Ectodermal cell (in vitro differentiated cells): ENCODE results near the gene RNASE2. TPM values are rescaled to one million over a fixed set of nuclear protein-coding genes. Genes with fewer than 3 reads are reported as not detected.
"Not testable (repeated sequence)": the region's sequence is repeated elsewhere in the genome, so short reads cannot be mapped to it uniquely, and the experiment has no call there.

Experiments used
- H3K27ac ChIP-seq: 2 replicates; pipeline ENCODE4 v1.7.0; 2013; ENCODE audit warnings: mild to moderate bottlenecking, low read depth, low read length; ENCODE audit not compliant: insufficient read depth, poor library complexity, severe bottlenecking
- H3K27me3 ChIP-seq: 2 replicates; pipeline ENCODE4 v1.7.0; 2013; ENCODE audit warnings: mild to moderate bottlenecking, low read length; ENCODE audit not compliant: insufficient read depth, control insufficient read depth, poor library complexity, severe bottlenecking
- H3K36me3 ChIP-seq: one replicate; pipeline ENCODE4 v1.7.0; 2013; ENCODE audit warnings: low read length; ENCODE audit not compliant: control insufficient read depth, insufficient read depth
- H3K4me1 ChIP-seq: one replicate; pipeline ENCODE4 v1.7.0; 2013; ENCODE audit warnings: low read length; ENCODE audit not compliant: control insufficient read depth, insufficient read depth
- H3K4me3 ChIP-seq: 2 replicates; pipeline ENCODE4 v1.7.0; 2013; ENCODE audit warnings: low read depth, low read length, control low read depth; ENCODE audit not compliant: insufficient read depth
- H3K9me3 ChIP-seq: 2 replicates; pipeline ENCODE4 v1.7.0; 2013; ENCODE audit warnings: mild to moderate bottlenecking, low read length, moderate library complexity; ENCODE audit not compliant: control insufficient read depth
- WGBS, 2 experiments: methylation state at CpG; one replicate each; pipeline ENCODE4 v1.1.7; 2013; ENCODE audit warnings: missing lambda C conversion rate in 2 of 2; 5-methylcytosine and 5-hydroxymethylcytosine counted together
- polyA plus RNA-seq, 4 experiments: library from polyadenylated mRNA; stranded (reverse); fragments of 50-300 nt; gene quantifications; one replicate each; pipeline ENCODE4 v1.2.3, GENCODE V29; 2013

Gene RNASE2
- polyA plus RNA-seq (2013, experiment 1 of 4) = not detected
- not detected for polyA plus RNA-seq (2013, experiment 2 of 4)
- not detected for polyA plus RNA-seq (2013, experiment 3 of 4)
- polyA plus RNA-seq (2013, experiment 4 of 4) = not detected

GRCh38 chr14:20954736-20955537, at the start of gene RNASE2:
Gene RNASE2 (plus strand): TSS chr14:20955487. CDS start chr14:20955772, 285 bp downstream.
- H3K9me3 ChIP-seq, H3K27ac ChIP-seq, H3K4me3 ChIP-seq, H3K36me3 ChIP-seq, H3K27me3 ChIP-seq, H3K4me1 ChIP-seq: not testable (repeated sequence)
- WGBS, 2 experiments = 95% methylated on average over 3 of the region's 4 CpGs

GRCh38 chr14:20905676-20906075, 49.6 kb upstream of the RNASE2 start:
- H3K4me1 ChIP-seq = peaks cover 7% of the 10 kb centered on the region
- H3K27me3 ChIP-seq = no peaks in the 10 kb centered on the region
- H3K36me3 ChIP-seq = no peaks in the 10 kb centered on the region
- 95 to 98% methylated on average over 2 of the region's 2 CpGs for WGBS, 2 experiments
- no peaks in the 10 kb centered on the region for H3K9me3 ChIP-seq
- H3K4me3 ChIP-seq = no peak overlapping the region
- no peak overlapping the region for H3K27ac ChIP-seq

- H3K36me3 ChIP-seq = no peaks in the 10 kb centered on the region
- H3K27me3 ChIP-seq = no peaks in the 10 kb centered on the region
- no peak overlapping the region for H3K4me3 ChIP-seq
- H3K9me3 ChIP-seq = no peaks in the 10 kb centered on the region
- H3K4me1 ChIP-seq = peaks cover 7% of the 10 kb centered on the region
- 94% methylated on average over 1 of the region's 1 CpG for WGBS, 2 experiments
- no peak overlapping the region for H3K27ac ChIP-seq
Observed at GRCh38 chr14:20907214-20907613, 48.1 kb upstream of the RNASE2 start.

GRCh38 chr14:20910822-20911221, 44.5 kb upstream of the RNASE2 start:
- 84 to 86% methylated on average over 13 of the region's 14 CpGs for WGBS, 2 experiments
- H3K4me3 ChIP-seq, H3K36me3 ChIP-seq, H3K9me3 ChIP-seq, H3K27ac ChIP-seq, H3K4me1 ChIP-seq, H3K27me3 ChIP-seq: not testable (repeated sequence)

GRCh38 chr14:20919038-20919756, 36.1 kb upstream of the RNASE2 start:
- not testable (repeated sequence) for H3K4me1 ChIP-seq, H3K4me3 ChIP-seq, H3K27me3 ChIP-seq, H3K36me3 ChIP-seq, H3K27ac ChIP-seq, H3K9me3 ChIP-seq
- 87 to 90% methylated on average over 11 of the region's 11 CpGs for WGBS, 2 experiments

- not testable (repeated sequence) for H3K4me1 ChIP-seq, H3K27ac ChIP-seq, H3K27me3 ChIP-seq, H3K9me3 ChIP-seq, H3K36me3 ChIP-seq, H3K4me3 ChIP-seq
- WGBS, 2 experiments = 25 to 31% methylated on average over 2 of the region's 2 CpGs
Observed at GRCh38 chr14:20923766-20924297, 31.5 kb upstream of the RNASE2 start.

GRCh38 chr14:20934148-20934762, 21.0 kb upstream of the RNASE2 start:
- Histone ChIP-seq H3K36me3 (no peaks in the 10 kb centered on the region), H3K27me3 (no peaks in the 10 kb centered on the region), H3K4me3 (no peak overlapping the region), H3K27ac (no peak overlapping the region), H3K4me1 (no peaks in the 10 kb centered on the region), H3K9me3 (no peaks in the 10 kb centered on the region)
- WGBS, 2 experiments = 23 to 24% methylated on average over 17 of the region's 18 CpGs

- Histone ChIP-seq H3K36me3 (no peaks in the 10 kb centered on the region), H3K27me3 (no peaks in the 10 kb centered on the region), H3K27ac (no peak overlapping the region), H3K9me3 (no peaks in the 10 kb centered on the region), H3K4me3 (no peak overlapping the region), H3K4me1 (no peaks in the 10 kb centered on the region)
- WGBS, 2 experiments = 86 to 93% methylated on average over 4 to 5 of the region's 5 CpGs
Observed at GRCh38 chr14:20935303-20935984, 19.8 kb upstream of the RNASE2 start.

GRCh38 chr14:20945146-20945545, 10.1 kb upstream of the RNASE2 start:
- not testable (repeated sequence) for H3K27ac ChIP-seq, H3K9me3 ChIP-seq, H3K36me3 ChIP-seq, H3K4me1 ChIP-seq, H3K4me3 ChIP-seq, H3K27me3 ChIP-seq
- 90 to 92% methylated on average over 6 of the region's 6 CpGs for WGBS, 2 experiments
